Psoas muscle (tissue), 8 donors: ENCODE data around the gene SUCLA2. TPM values are rescaled to one million over a fixed set of nuclear protein-coding genes. Genes with fewer than 3 reads are reported as not detected.

ENCODE experiments used
- ATAC-seq, 4 donors: fragments of 200-7000 bp; cut with Tn5 transposase; one replicate each; pipeline ENCODE4 v1.9.1; 2020; ENCODE audit warnings: moderate library complexity in 3 of 4, mild to moderate bottlenecking in 2 of 4
- DNase-seq, 2 donors: peaks; one replicate each; pipeline ENCODE4 v3.0.0-alpha.2; 2020
- H3K27ac ChIP-seq: fragments of 200-600 bp; one replicate; pipeline ENCODE4 v1.8.0; 2022
- H3K27me3 ChIP-seq, 3 donors: fragments of 200-600 bp in 1 of 3; one replicate each; pipeline versions ENCODE4 v1.6.1 to v1.8.0; 2013 to 2022; ENCODE audit warnings: low read length in 2 of 3, mild to moderate bottlenecking in 2 of 3, moderate library complexity in 1 of 3; ENCODE audit not compliant: insufficient read depth in 3 of 3
- H3K36me3 ChIP-seq, 2 donors: fragments of 200-600 bp in 1 of 2; one replicate each; pipeline versions ENCODE4 v1.6.1 to v1.8.0; 2013 to 2022; ENCODE audit warnings: low read depth in 1 of 2, mild to moderate bottlenecking in 1 of 2, moderate library complexity in 1 of 2; ENCODE audit not compliant: insufficient read depth in 1 of 2
- H3K4me1 ChIP-seq: fragments of 200-600 bp; one replicate; pipeline ENCODE4 v1.8.0; 2022
- H3K4me3 ChIP-seq: fragments of 200-600 bp; one replicate; pipeline ENCODE4 v1.8.0; 2022; ENCODE audit warnings: mild to moderate bottlenecking
- H3K9me3 ChIP-seq: fragments of 200-600 bp; one replicate; pipeline ENCODE4 v1.8.0; 2022
- WGBS, 3 donors: extraction: QIAGEN DNeasy Blood & Tissue Kit; methylation state at CpG; one replicate each; pipeline versions ENCODE4 v1.1.6 to v1.1.7; 2013; 5-methylcytosine and 5-hydroxymethylcytosine counted together
- intact Hi-C, 2 donors: fragments of 100-400 bp; cut with DNase I; formaldehyde crosslinking; loops; one replicate each; pipeline versions ENCODE4 v1.11.0 to v1.14.2; 2022
- polyA plus RNA-seq, 3 donors: library from polyadenylated mRNA; stranded (reverse); fragments of 200-250 nt; gene quantifications; one replicate each; pipeline ENCODE4 v1.2.3, GENCODE V29; 2013
- total RNA-seq, 4 donors: library from RNA; stranded (reverse); fragmentation: NEBNext Ultra II Directional in 2 of 4; extraction: Animal tissue kit (Norgen Biotek cat#: 25700) in 2 of 4; gene quantifications; one replicate each; pipeline versions ENCODE4 v1.2.1 to v1.2.4, GENCODE V29; 2021 to 2023
- TF ChIP-seq, protein P1 (sequence below): fragments of 200-600 bp; IDR thresholded peaks from one replicate; pipeline ENCODE4 v1.8.0; 2022; ENCODE audit warnings: antibody characterized with exemption
- donor health status: healthy with polysubstance abuse.
- donor health status: DM: no; HTN: no; CAD: no; lungs with moderate emphysema.
- donor health status: Bipolar disorder and iron deficiency.
- donor health status: healthy.
- donor health status: DM: yes; HTN: yes; CAD: no.
- donor health status: DM: no; HTN: no; CAD: no.
- donor health status: DM: no; HTN: no; CAD: no.
- donor health status: DM: yes; HTN: yes; CAD: no.

Gene SUCLA2
- total and polyA plus RNA-seq, 7 donors = 83.9 to 131 (median 103) TPM

DNA sequence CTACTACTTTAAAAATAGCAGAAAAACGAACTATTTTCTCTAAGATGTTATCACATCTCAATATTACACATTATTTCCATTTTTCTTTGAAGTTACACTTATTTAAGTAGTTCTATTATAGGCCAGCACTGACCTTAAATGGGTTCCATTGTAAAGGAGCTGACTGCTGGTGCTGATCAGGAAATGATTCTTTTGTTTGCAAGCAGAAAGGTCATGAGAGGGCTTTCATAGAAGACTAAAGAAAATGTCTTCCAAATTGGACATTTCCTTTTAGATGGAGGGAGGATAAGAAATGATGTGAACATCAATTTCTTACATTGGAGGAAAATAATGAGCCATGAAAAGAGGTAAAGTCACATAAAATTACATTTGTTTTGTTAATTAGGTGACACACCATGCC lies 96.2 kb downstream of the SUCLA2 start:
- no peaks in the 10 kb centered on the region for H3K9me3 ChIP-seq
- no peaks in the 10 kb centered on the region for H3K27me3 ChIP-seq
- ATAC-seq (no peak), DNase-seq (no peak)
- no peak overlapping the region for H3K4me3 ChIP-seq
- WGBS, 3 donors = 49 to 66% (median 53%) methylated on average over 1 of the region's 1 CpG
- H3K36me3 ChIP-seq = no peaks in the 10 kb centered on the region
- TF ChIP-seq, protein P1, sequence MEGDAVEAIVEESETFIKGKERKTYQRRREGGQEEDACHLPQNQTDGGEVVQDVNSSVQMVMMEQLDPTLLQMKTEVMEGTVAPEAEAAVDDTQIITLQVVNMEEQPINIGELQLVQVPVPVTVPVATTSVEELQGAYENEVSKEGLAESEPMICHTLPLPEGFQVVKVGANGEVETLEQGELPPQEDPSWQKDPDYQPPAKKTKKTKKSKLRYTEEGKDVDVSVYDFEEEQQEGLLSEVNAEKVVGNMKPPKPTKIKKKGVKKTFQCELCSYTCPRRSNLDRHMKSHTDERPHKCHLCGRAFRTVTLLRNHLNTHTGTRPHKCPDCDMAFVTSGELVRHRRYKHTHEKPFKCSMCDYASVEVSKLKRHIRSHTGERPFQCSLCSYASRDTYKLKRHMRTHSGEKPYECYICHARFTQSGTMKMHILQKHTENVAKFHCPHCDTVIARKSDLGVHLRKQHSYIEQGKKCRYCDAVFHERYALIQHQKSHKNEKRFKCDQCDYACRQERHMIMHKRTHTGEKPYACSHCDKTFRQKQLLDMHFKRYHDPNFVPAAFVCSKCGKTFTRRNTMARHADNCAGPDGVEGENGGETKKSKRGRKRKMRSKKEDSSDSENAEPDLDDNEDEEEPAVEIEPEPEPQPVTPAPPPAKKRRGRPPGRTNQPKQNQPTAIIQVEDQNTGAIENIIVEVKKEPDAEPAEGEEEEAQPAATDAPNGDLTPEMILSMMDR = no peak
- intact Hi-C loops = no loop called here
- no peaks in the 10 kb centered on the region for H3K4me1 ChIP-seq
- H3K27ac ChIP-seq = no peak overlapping the region

DNA sequence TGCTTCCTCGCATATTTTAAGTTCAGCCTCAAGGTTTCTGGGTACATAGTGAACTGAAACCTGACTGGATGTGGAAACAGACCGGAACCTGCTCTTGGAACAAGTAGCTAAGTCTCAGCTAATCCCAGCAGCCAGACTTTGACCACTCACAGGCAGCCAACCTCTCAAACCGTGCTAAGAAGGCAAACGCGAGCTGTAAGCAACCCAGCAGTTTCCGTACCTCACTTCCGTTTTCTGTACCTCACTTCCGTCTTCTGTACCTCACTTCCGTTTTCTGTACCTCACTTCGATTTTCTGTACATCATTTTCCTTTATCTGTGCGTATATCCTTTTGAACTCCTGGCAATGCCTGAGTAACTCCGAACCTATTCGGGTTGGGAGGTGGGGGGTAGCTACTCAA lies 96.8 kb downstream of the SUCLA2 start:
- no peaks in the 10 kb centered on the region for H3K9me3 ChIP-seq
- no peak for DNase-seq
- no peaks in the 10 kb centered on the region for H3K27me3 ChIP-seq
- 85 to 88% (median 86%) methylated on average over 13 of the region's 13 CpGs for WGBS, 3 donors
- TF ChIP-seq, protein P1 = no peak
- no peak for ATAC-seq
- no peak overlapping the region for H3K27ac ChIP-seq
- no peak overlapping the region for H3K4me3 ChIP-seq
- no peaks in the 10 kb centered on the region for H3K36me3 ChIP-seq
- H3K4me1 ChIP-seq = no peaks in the 10 kb centered on the region
- intact Hi-C loops = no loop called here

DNA sequence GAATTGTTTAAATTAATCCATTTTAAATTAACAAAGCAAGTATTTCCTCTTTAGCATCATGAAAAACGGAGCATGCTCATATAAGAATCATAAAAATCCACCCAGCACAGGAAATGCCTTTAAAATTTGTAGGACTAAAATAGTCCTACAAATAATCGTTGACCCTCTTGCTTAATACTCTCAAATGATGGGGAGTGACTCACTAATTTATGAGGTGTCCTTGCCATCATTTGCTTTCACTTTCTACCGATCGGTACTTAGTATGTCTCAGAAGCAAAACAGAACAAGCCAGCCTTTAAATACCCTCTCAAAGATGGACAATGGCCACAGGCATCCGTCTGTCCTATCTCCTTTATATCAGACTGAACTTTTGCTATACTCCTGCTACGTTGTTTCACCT lies 97.2 kb downstream of the SUCLA2 start:
- DNase-seq (no peak), ATAC-seq (no peak)
- H3K4me3 ChIP-seq = no peak overlapping the region
- H3K4me1 ChIP-seq = no peaks in the 10 kb centered on the region
- 65 to 78% (median 74%) methylated on average over 6 of the region's 6 CpGs for WGBS, 3 donors
- no peaks in the 10 kb centered on the region for H3K9me3 ChIP-seq
- no peak overlapping the region for H3K27ac ChIP-seq
- TF ChIP-seq, protein P1 = no peak
- intact Hi-C loops = no loop called here
- H3K36me3 ChIP-seq = no peaks in the 10 kb centered on the region
- no peaks in the 10 kb centered on the region for H3K27me3 ChIP-seq

DNA sequence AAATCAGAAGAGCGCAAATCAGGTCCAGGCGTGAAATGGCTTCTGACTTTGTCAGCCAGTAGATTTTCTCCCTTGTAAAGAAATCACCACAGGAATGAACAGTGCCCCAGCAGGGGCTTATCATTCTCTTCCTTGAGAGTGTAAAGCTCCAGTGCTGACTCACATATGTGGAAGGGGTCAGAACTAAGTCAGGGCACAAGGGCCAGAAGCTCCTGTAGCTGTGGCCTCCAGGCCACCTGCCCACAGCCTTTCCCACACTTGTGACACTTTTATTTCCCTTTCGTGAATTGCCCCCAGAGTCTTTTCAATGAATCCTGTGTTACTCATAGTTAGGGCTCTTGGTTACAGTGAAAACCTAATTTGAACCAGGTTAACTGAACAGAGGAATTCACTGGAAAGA lies 99.6 kb downstream of the SUCLA2 start:
- H3K27me3 ChIP-seq = no peaks in the 10 kb centered on the region
- H3K27ac ChIP-seq = no peak overlapping the region
- ATAC-seq = no peak
- no peak for DNase-seq
- no peaks in the 10 kb centered on the region for H3K36me3 ChIP-seq
- intact Hi-C loops = no loop called here
- H3K4me3 ChIP-seq = no peak overlapping the region
- no peaks in the 10 kb centered on the region for H3K4me1 ChIP-seq
- H3K9me3 ChIP-seq = no peaks in the 10 kb centered on the region
- TF ChIP-seq, protein P1 = no peak
- WGBS, 3 donors = 65 to 86% (median 79%) methylated on average over 3 of the region's 3 CpGs

DNA sequence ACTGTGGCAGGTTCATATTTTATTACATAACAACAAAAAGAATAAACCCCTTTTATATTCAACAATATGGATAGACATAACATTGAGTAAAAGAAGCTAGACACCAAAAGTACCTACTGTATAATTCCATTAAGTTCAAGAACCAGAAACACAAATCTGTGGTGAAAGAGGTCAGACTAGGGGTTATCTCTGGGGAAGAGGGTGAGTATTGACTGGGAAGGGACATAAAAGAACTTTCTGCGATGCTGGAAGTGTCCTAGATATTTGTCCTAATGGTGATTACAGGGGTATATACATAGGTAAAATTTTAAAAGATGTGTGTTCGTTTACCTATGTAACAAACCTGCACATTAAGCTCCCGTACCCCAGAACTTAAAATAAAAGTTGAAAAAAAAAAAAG lies 103.0 kb downstream of the SUCLA2 start:
- DNase-seq = no peak
- no peak for ATAC-seq
- TF ChIP-seq, protein P1 = no peak
- Histone ChIP-seq H3K36me3 (peaks cover 0 to 4% of the 10 kb centered on the region in 2 donors), H3K27ac (no peak overlapping the region), H3K27me3 (no peaks in the 10 kb centered on the region), H3K4me3 (no peak overlapping the region), H3K9me3 (no peaks in the 10 kb centered on the region), H3K4me1 (no peaks in the 10 kb centered on the region)
- intact Hi-C loops = no loop called here
- 91 to 98% (median 93%) methylated on average over 3 of the region's 3 CpGs for WGBS, 3 donors
